ENCODE results near the gene AMPD3. TPM values are rescaled to one million over a fixed set of nuclear protein-coding genes. Genes with fewer than 3 reads are reported as not detected.
"Not testable (repeated sequence)": the region's sequence is repeated elsewhere in the genome, so short reads cannot be mapped to it uniquely, and the experiment has no call there.

AMPD3 gene
- total RNA-seq, 1 donor from 2014 or later = 9.8 TPM

DNA sequence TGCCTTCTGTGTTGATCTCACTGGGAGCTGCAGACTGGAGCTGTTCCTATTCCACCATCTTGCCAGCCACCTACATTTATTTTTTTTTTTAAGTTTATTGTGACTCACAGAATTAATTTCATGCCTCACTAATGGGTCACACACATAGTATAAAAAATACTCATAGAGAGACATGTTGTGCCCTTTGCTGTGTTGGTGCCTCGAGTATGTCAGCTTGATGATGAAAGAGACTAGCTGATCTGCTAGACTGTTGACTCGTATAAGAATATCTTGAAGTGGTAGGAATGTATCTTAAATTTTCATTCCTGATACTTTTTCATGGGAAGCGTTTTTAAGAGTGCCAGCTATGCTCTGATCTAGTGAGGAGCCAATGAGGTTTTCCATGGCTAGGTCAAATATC, 28.6 kb upstream of the AMPD3 start:
- no peaks in the 10 kb centered on the region for H3K9me3 ChIP-seq
- ATAC-seq (no peak), DNase-seq (no peak)
- TF ChIP-seq, protein P1, sequence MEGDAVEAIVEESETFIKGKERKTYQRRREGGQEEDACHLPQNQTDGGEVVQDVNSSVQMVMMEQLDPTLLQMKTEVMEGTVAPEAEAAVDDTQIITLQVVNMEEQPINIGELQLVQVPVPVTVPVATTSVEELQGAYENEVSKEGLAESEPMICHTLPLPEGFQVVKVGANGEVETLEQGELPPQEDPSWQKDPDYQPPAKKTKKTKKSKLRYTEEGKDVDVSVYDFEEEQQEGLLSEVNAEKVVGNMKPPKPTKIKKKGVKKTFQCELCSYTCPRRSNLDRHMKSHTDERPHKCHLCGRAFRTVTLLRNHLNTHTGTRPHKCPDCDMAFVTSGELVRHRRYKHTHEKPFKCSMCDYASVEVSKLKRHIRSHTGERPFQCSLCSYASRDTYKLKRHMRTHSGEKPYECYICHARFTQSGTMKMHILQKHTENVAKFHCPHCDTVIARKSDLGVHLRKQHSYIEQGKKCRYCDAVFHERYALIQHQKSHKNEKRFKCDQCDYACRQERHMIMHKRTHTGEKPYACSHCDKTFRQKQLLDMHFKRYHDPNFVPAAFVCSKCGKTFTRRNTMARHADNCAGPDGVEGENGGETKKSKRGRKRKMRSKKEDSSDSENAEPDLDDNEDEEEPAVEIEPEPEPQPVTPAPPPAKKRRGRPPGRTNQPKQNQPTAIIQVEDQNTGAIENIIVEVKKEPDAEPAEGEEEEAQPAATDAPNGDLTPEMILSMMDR (IDR thresholded peaks at IDR 0.05) = no peak
- H3K36me3 ChIP-seq = no peaks in the 10 kb centered on the region
- no peaks in the 10 kb centered on the region for H3K4me1 ChIP-seq
- intact Hi-C loops (cut with DNase I) = no loop called here
- H3K27ac ChIP-seq = no peak overlapping the region
- no peak overlapping the region for H3K4me3 ChIP-seq
- peaks cover 8% of the 10 kb centered on the region for H3K27me3 ChIP-seq (ENCODE audit: low read depth)

DNA sequence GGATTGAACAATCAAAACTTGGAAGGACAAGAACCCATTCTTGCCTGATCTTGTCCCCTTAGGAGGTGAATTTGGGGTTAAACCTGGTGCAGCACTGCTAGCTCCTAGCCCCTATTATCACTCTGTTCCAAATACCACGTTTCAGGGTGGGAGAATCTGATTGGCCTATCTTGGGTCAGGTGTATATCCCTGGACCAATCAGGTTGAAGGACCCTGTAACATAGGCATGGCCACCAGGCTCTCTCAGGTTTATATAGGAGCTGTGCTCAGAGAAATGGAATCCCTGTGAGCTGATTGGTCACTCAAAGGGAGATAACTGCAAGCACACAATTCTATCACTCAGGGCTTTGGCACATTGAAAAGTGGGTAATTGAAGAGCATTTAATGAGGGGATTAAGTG, 26.6 kb upstream of the AMPD3 start:
- Histone ChIP-seq H3K9me3 (no peaks in the 10 kb centered on the region), H3K36me3 (no peaks in the 10 kb centered on the region), H3K27ac (no peak overlapping the region), H3K4me3 (no peak overlapping the region), H3K4me1 (no peaks in the 10 kb centered on the region), H3K27me3 (ENCODE audit: low read depth) (peaks cover 8% of the 10 kb centered on the region)
- intact Hi-C loops (cut with DNase I) = no loop called here
- TF ChIP-seq, protein P1 (IDR thresholded peaks at IDR 0.05) = no peak
- DNase-seq (no peak), ATAC-seq (no peak)

DNA sequence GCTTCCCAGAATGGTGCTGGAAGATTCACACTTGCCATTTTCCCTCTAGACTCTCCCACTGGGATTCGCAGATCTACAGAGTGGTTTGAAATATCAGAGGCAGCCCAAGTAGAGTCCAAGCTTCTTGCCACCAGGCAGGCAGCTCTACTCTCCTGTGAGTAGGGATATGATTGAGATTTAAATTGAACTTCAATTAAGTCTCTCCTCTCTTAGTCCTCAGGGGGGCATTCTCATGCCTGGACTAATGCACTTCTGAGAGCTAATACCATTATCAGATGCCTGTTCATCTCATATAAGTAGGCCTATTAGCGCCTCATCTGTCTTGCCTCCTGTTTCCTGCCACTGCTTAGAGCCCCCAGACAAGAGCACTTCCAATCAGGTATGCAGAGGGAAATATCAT, 25.5 kb upstream of the AMPD3 start:
- Histone ChIP-seq H3K4me3 (no peak overlapping the region), H3K9me3 (no peaks in the 10 kb centered on the region), H3K36me3 (no peaks in the 10 kb centered on the region), H3K4me1 (no peaks in the 10 kb centered on the region), H3K27me3 (ENCODE audit: low read depth) (peaks cover 8% of the 10 kb centered on the region), H3K27ac (no peak overlapping the region)
- no peak for DNase-seq
- TF ChIP-seq, protein P1 (IDR thresholded peaks at IDR 0.05) = no peak
- intact Hi-C loops (cut with DNase I) = no loop called here
- ATAC-seq = no peak

DNA sequence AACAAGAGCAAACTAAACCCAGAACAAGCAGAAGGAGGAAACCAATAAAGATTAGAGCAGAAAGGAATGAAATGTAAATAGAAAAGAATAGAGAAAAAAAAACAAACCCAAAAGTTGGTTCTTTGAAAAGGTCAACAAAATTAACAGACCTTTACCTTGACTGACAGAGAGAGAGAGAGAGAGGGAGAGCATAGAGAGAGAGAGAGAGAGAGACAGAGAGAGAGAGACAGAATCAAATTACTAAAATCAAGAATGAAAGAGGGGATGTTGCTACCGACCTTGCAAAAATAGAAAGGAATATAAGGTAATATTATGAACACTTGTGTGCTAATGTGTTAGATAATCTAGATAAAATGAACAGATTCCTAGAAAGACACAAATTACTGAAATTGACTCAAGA, 22.6 kb upstream of the AMPD3 start:
- no peak overlapping the region for H3K4me3 ChIP-seq
- H3K9me3 ChIP-seq = no peaks in the 10 kb centered on the region
- intact Hi-C loops (cut with DNase I) = no loop called here
- H3K4me1 ChIP-seq = no peaks in the 10 kb centered on the region
- peaks cover under 1% of the 10 kb centered on the region for H3K27me3 ChIP-seq (ENCODE audit: low read depth)
- DNase-seq (no peak), ATAC-seq (no peak)
- TF ChIP-seq, protein P1 (IDR thresholded peaks at IDR 0.05) = no peak
- no peak overlapping the region for H3K27ac ChIP-seq
- H3K36me3 ChIP-seq = no peaks in the 10 kb centered on the region

DNA sequence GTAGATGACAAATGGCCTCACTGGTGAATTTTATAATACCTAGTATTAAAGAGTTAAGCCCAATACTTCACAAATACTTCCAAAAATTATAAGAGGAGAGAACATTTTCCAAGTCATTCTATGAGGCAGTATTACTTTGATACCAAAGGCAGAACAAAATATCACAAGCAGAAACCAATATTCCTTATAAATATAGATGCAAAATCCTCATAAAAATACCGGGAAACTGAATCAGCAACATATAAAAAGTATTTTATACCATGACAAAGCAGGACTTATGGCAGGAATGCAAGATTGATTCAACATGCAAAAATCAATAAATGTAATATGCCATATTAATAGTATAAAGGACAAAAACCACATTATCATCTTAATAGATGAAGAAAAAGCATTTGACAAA, 22.1 kb upstream of the AMPD3 start:
- intact Hi-C loops (cut with DNase I) = no loop called here
- DNase-seq (no peak), ATAC-seq (no peak)
- no peaks in the 10 kb centered on the region for H3K9me3 ChIP-seq
- H3K27ac ChIP-seq = no peak overlapping the region
- H3K36me3 ChIP-seq = no peaks in the 10 kb centered on the region
- TF ChIP-seq, protein P1 (IDR thresholded peaks at IDR 0.05) = no peak
- no peaks in the 10 kb centered on the region for H3K27me3 ChIP-seq (ENCODE audit: low read depth)
- H3K4me3 ChIP-seq = no peak overlapping the region
- no peaks in the 10 kb centered on the region for H3K4me1 ChIP-seq

DNA sequence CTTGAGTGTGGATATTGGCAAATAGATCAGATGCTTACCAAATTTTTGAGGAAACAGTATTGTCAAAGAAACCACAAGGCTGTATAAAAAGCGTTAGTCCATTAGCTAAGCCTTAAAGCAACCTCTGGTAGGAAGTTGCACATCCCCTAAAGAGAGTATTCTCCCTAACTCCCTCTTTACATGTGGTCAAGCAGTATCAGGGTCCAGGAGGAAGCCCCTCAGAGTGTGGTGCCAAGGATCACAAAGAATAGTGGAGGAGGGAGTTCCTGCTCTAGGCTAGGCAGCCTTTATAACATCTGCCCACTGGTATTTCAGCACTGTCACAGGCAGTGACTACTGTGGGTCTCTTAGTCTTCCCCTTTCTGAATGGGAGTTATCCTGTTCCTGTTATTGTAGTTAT, 18.8 kb upstream of the AMPD3 start:
- Histone ChIP-seq H3K9me3 (no peaks in the 10 kb centered on the region), H3K4me3 (no peak overlapping the region), H3K27ac (no peak overlapping the region), H3K36me3 (no peaks in the 10 kb centered on the region), H3K4me1 (no peaks in the 10 kb centered on the region), H3K27me3 (ENCODE audit: low read depth) (no peaks in the 10 kb centered on the region)
- DNase-seq (no peak), ATAC-seq (peak; percentile 69 to 74)
- intact Hi-C loops (cut with DNase I) = no loop called here
- TF ChIP-seq, protein P1 (IDR thresholded peaks at IDR 0.05) = no peak

DNA sequence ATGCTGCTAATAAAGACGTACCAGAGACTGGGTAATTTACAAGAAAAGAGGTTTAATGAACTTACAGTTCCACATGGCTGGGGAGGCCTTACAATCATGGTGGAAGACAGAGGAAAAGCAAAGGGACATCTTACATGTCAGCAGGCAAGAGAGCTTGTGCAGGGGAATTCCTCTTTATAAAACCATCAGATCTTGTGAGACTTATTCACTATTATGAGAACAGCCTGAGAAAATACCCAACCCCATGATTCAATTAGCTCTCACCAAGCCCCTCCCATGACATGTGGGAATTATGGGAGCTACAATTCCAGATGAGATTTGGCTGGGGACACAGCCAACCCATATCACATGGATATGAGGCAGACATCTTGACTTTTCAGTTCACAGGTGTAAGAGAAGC, 18.4 kb upstream of the AMPD3 start:
- H3K27me3 ChIP-seq (ENCODE audit: low read depth); ATAC-seq; H3K4me3 ChIP-seq; H3K36me3 ChIP-seq; H3K27ac ChIP-seq; intact Hi-C loops (cut with DNase I); H3K4me1 ChIP-seq; H3K9me3 ChIP-seq; DNase-seq: not testable (repeated sequence)

Data from lower lobe of right lung (tissue), 2 donors.